Suppressor macrophage (primary cell): ENCODE measurements around the gene UNC93A.
"Not testable (repeated sequence)": the region's sequence is repeated elsewhere in the genome, so short reads cannot be mapped to it uniquely, and the experiment has no call there.

Source experiments
- DNase-seq, 4 experiments: peaks; one replicate each; pipeline ENCODE4 v3.0.0-alpha.2; 2020 to 2022

The UNC93A gene

GRCh38 chr6:167311691-167312090, 20.6 kb downstream of the UNC93A start:
- not testable (repeated sequence) for DNase-seq

- DNase-seq: no peak
These were observed 23.2 kb downstream of the UNC93A start for GRCh38 chr6:167314180-167314821.

GRCh38 chr6:167317172-167317571, 26.1 kb downstream of the UNC93A start:
- no peak for DNase-seq

GRCh38 chr6:167318354-167318753, 27.2 kb downstream of the UNC93A start:
- DNase-seq: not testable (repeated sequence)

GRCh38 chr6:167318856-167319255, 27.7 kb downstream of the UNC93A start:
- not testable (repeated sequence) for DNase-seq

GRCh38 chr6:167319856-167320753, 29.0 kb downstream of the UNC93A start:
- DNase-seq: not testable (repeated sequence)

GRCh38 chr6:167320754-167321056, 29.6 kb downstream of the UNC93A start:
- not testable (repeated sequence) for DNase-seq

- DNase-seq: not testable (repeated sequence)
These were observed 30.1 kb downstream of the UNC93A start for GRCh38 chr6:167321185-167321584.

- no peak for DNase-seq
These were observed 32.0 kb downstream of the UNC93A start for GRCh38 chr6:167323111-167323510.

- DNase-seq: no peak
These were observed 33.0 kb downstream of the UNC93A start for GRCh38 chr6:167324111-167324510.

GRCh38 chr6:167325766-167326165, 34.7 kb downstream of the UNC93A start:
- DNase-seq: no peak

- DNase-seq: no peak
These were observed 36.3 kb downstream of the UNC93A start for GRCh38 chr6:167327391-167327790.

GRCh38 chr6:167328086-167328485, 37.0 kb downstream of the UNC93A start:
- DNase-seq: no peak

- DNase-seq: no peak
These were observed 37.9 kb downstream of the UNC93A start for GRCh38 chr6:167329014-167329413.

- DNase-seq: no peak
These were observed 39.6 kb downstream of the UNC93A start for GRCh38 chr6:167330750-167331149.

- no peak for DNase-seq
These were observed 40.5 kb downstream of the UNC93A start for GRCh38 chr6:167331565-167331964.

- no peak for DNase-seq
These were observed 45.9 kb downstream of the UNC93A start for GRCh38 chr6:167336844-167337630.

- DNase-seq: no peak
These were observed 46.7 kb downstream of the UNC93A start for GRCh38 chr6:167337675-167338449.

- no peak for DNase-seq
These were observed 47.5 kb downstream of the UNC93A start for GRCh38 chr6:167338541-167339117.

GRCh38 chr6:167341038-167341583, 50.0 kb downstream of the UNC93A start:
- no peak for DNase-seq
